Measurements from ENCODE around the gene RMND1. TPM values are rescaled to one million over a fixed set of nuclear protein-coding genes. Genes with fewer than 3 reads are reported as not detected.

The RMND1 gene
- total RNA-seq, 1 donor from 2014 or later, result 18.7 TPM

GRCh38 chr6:151445482-151445881, 6.4 kb downstream of the RMND1 start:
- TF ChIP-seq CTCF (IDR thresholded peaks at IDR 0.05; ENCODE audit: unreplicated experiment), result no peak
- no peak for DNase-seq (ENCODE audit: low spot score)
- Mint-ChIP-seq H3K4me3 (ENCODE audit: unreplicated experiment) (no peak overlapping the region), H3K36me3 (ENCODE audit: low read depth, unreplicated experiment) (peaks cover 3% of the 10 kb centered on the region), H3K4me1 (ENCODE audit: unreplicated experiment) (peaks cover 2% of the 10 kb centered on the region), H3K27me3 (ENCODE audit: unreplicated experiment) (peaks cover 10% of the 10 kb centered on the region), H3K27ac (ENCODE audit: unreplicated experiment) (no peak overlapping the region), H3K9me3 (ENCODE audit: unreplicated experiment) (no peaks in the 10 kb centered on the region)

- H3K4me1 Mint-ChIP-seq (ENCODE audit: unreplicated experiment), result no peaks in the 10 kb centered on the region
- H3K27ac Mint-ChIP-seq (ENCODE audit: unreplicated experiment), result no peak overlapping the region
Measured at GRCh38 chr6:151443911-151444621, 7.9 kb downstream of the RMND1 start.

GRCh38 chr6:151443454-151443853, 8.5 kb downstream of the RMND1 start:
- no peaks in the 10 kb centered on the region for H3K9me3 Mint-ChIP-seq (ENCODE audit: unreplicated experiment)

More at GRCh38 chr6:151443911-151444621, 7.9 kb downstream of the RMND1 start:
- no peaks in the 10 kb centered on the region for H3K9me3 Mint-ChIP-seq (ENCODE audit: unreplicated experiment)
- DNase-seq (ENCODE audit: low spot score), result no peak
- H3K27me3 Mint-ChIP-seq (ENCODE audit: unreplicated experiment), result peaks cover 6% of the 10 kb centered on the region
- no peak for TF ChIP-seq CTCF (IDR thresholded peaks at IDR 0.05; ENCODE audit: unreplicated experiment)
- H3K4me3 Mint-ChIP-seq (ENCODE audit: unreplicated experiment), result no peak overlapping the region
- H3K36me3 Mint-ChIP-seq (ENCODE audit: low read depth, unreplicated experiment), result no peaks in the 10 kb centered on the region

GRCh38 chr6:151442371-151442770, 9.6 kb downstream of the RMND1 start:
- H3K27me3 Mint-ChIP-seq (ENCODE audit: unreplicated experiment), result peaks cover 3% of the 10 kb centered on the region
- H3K4me3 Mint-ChIP-seq (ENCODE audit: unreplicated experiment), result no peak overlapping the region
- H3K27ac Mint-ChIP-seq (ENCODE audit: unreplicated experiment), result no peak overlapping the region
- DNase-seq (ENCODE audit: low spot score), result no peak
- no peaks in the 10 kb centered on the region for H3K36me3 Mint-ChIP-seq (ENCODE audit: low read depth, unreplicated experiment)
- no peak for TF ChIP-seq CTCF (IDR thresholded peaks at IDR 0.05; ENCODE audit: unreplicated experiment)
- H3K9me3 Mint-ChIP-seq (ENCODE audit: unreplicated experiment), result no peaks in the 10 kb centered on the region
- H3K4me1 Mint-ChIP-seq (ENCODE audit: unreplicated experiment), result no peaks in the 10 kb centered on the region

More at GRCh38 chr6:151443454-151443853, 8.5 kb downstream of the RMND1 start:
- H3K4me3 Mint-ChIP-seq (ENCODE audit: unreplicated experiment), result no peak overlapping the region
- no peak for TF ChIP-seq CTCF (IDR thresholded peaks at IDR 0.05; ENCODE audit: unreplicated experiment)
- no peak overlapping the region for H3K27ac Mint-ChIP-seq (ENCODE audit: unreplicated experiment)
- no peaks in the 10 kb centered on the region for H3K4me1 Mint-ChIP-seq (ENCODE audit: unreplicated experiment)
- H3K36me3 Mint-ChIP-seq (ENCODE audit: low read depth, unreplicated experiment), result no peaks in the 10 kb centered on the region
- peaks cover 5% of the 10 kb centered on the region for H3K27me3 Mint-ChIP-seq (ENCODE audit: unreplicated experiment)
- DNase-seq (ENCODE audit: low spot score), result no peak

- Mint-ChIP-seq H3K4me3 (ENCODE audit: unreplicated experiment) (no peak overlapping the region), H3K4me1 (ENCODE audit: unreplicated experiment) (no peaks in the 10 kb centered on the region), H3K27ac (ENCODE audit: unreplicated experiment) (no peak overlapping the region), H3K9me3 (ENCODE audit: unreplicated experiment) (no peaks in the 10 kb centered on the region), H3K27me3 (ENCODE audit: unreplicated experiment) (peaks cover 3% of the 10 kb centered on the region), H3K36me3 (ENCODE audit: low read depth, unreplicated experiment) (no peaks in the 10 kb centered on the region)
- no peak for TF ChIP-seq CTCF (IDR thresholded peaks at IDR 0.05; ENCODE audit: unreplicated experiment)
- no peak for DNase-seq (ENCODE audit: low spot score)
Measured at GRCh38 chr6:151441390-151442166, 10.3 kb downstream of the RMND1 start.
